Endothelial cell of umbilical vein (primary cell): ENCODE results near the gene COL15A1. TPM values are rescaled to one million over a fixed set of nuclear protein-coding genes. Genes with fewer than 3 reads are reported as not detected.
"Not testable (repeated sequence)": the region's sequence is repeated elsewhere in the genome, so short reads cannot be mapped to it uniquely, and the experiment has no call there.

Experiments
- BruUV-seq: library from RNA; stranded (reverse); fragments of 400-500 nt; replicated peaks from 2 replicates; lab custom pipeline; 2021; lab: Mats Ljungman, UMichigan
- CTCF ChIA-PET: fragments of 300-600, 350-600 bp; sonication (Branson Sonifier 250); formaldehyde crosslinking; loops from one replicate; lab custom pipeline; 2021; ENCODE audit warnings: antibody characterized with exemption, inconsistent platforms; lab: Charles Lee
- POLR2A ChIA-PET: fragments of 300-600, 350-600 bp; sonication (Branson Sonifier 250); formaldehyde crosslinking; loops from one replicate; lab custom pipeline; 2021; ENCODE audit warnings: antibody characterized with exemption, inconsistent platforms; lab: Charles Lee
- DNase-seq: peaks from one replicate; pipeline ENCODE4 v3.0.0-alpha.2; 2011; ENCODE audit warnings: low read depth, low spot score
- FAIRE-seq: peaks from 2 replicates; lab custom pipeline; 2011; peaks lifted over from hg19 to GRCh38; lab: Jason Lieb, UNC
- H2AFZ ChIP-seq: 2 replicates; pipeline ENCODE4 v1.6.0; 2012; ENCODE audit warnings: low read depth, low read length, control low read depth, inconsistent platforms
- H3K27ac ChIP-seq: 2 replicates; pipeline ENCODE4 v1.5.1; 2011; ENCODE audit warnings: low read depth, mild to moderate bottlenecking, control low read depth, low read length, moderate library complexity; ENCODE audit not compliant: insufficient read depth
- H3K27me3 ChIP-seq, 2 experiments: 2 replicates each; pipeline versions ENCODE4 v1.6.0 to v1.6.1; 2011; ENCODE audit warnings: low read length in 2 of 2, mixed read lengths in 1 of 2; ENCODE audit not compliant: control insufficient read depth in 2 of 2, insufficient read depth in 2 of 2
- H3K36me3 ChIP-seq, 2 experiments: 2 replicates in 1 of 2; 3 replicates in 1 of 2; pipeline ENCODE4 v1.5.1; 2011; ENCODE audit warnings: low read length in 2 of 2, mild to moderate bottlenecking in 1 of 2, moderate library complexity in 1 of 2; ENCODE audit not compliant: control insufficient read depth in 2 of 2, insufficient read depth in 2 of 2; ENCODE audit errors: extremely low read depth in 1 of 2
- H3K4me1 ChIP-seq: 3 replicates; pipeline ENCODE4 v1.5.1; 2011; ENCODE audit warnings: mild to moderate bottlenecking, low read length; ENCODE audit not compliant: control insufficient read depth, insufficient read depth; ENCODE audit errors: extremely low read depth
- H3K4me2 ChIP-seq: 2 replicates; pipeline ENCODE4 v1.6.1; 2011; ENCODE audit warnings: low read length, control low read depth, mixed read lengths; ENCODE audit not compliant: insufficient read depth
- H3K4me3 ChIP-seq, 3 experiments: fragments of 200-600 bp in 1 of 3; sonication (generic), shearing (Covaris generic) in 1 of 3; replicated peaks in 1 of 3; 2 replicates each; pipeline ENCODE4 v1.5.1; 2011 to 2016; ENCODE audit warnings: control low read depth in 3 of 3, low read length in 3 of 3, mild to moderate bottlenecking in 2 of 3, inconsistent platforms in 1 of 3, low read depth in 1 of 3, moderate library complexity in 1 of 3; ENCODE audit not compliant: insufficient read depth in 1 of 3
- H3K79me2 ChIP-seq: 2 replicates; pipeline ENCODE4 v1.6.0; 2012; ENCODE audit warnings: low read length, inconsistent platforms; ENCODE audit not compliant: control insufficient read depth, insufficient read depth
- H3K9ac ChIP-seq: replicated peaks from 2 replicates; pipeline ENCODE3; 2011; ENCODE audit warnings: low read length, control low read depth; ENCODE audit not compliant: insufficient read depth; ENCODE audit errors: extremely low read depth
- H3K9me1 ChIP-seq: replicated peaks from 3 replicates; pipeline ENCODE4 v1.6.0; 2011; ENCODE audit warnings: mild to moderate bottlenecking, low read length; ENCODE audit not compliant: control insufficient read depth, insufficient read depth; ENCODE audit errors: extremely low read depth
- H3K9me3 ChIP-seq: replicated peaks from 2 replicates; pipeline ENCODE4 v1.5.1; 2012; ENCODE audit warnings: low read length, inconsistent platforms; ENCODE audit not compliant: control insufficient read depth, insufficient read depth
- H4K20me1 ChIP-seq: replicated peaks from 2 replicates; pipeline ENCODE3; 2011; ENCODE audit warnings: mild to moderate bottlenecking, low read length; ENCODE audit not compliant: control insufficient read depth, insufficient read depth; ENCODE audit errors: extremely low read depth
- CTCF ChIP-seq, 2 donors: IDR thresholded peaks; 1 replicate in 1 of 2; 2 replicates in 1 of 2; pipeline ENCODE4 v1.5.1; 2011; ENCODE audit warnings: low read length in 2 of 2, mild to moderate bottlenecking in 2 of 2, moderate library complexity in 2 of 2, control low read depth in 1 of 2, inconsistent platforms in 1 of 2, low read depth in 1 of 2; ENCODE audit not compliant: insufficient read depth in 1 of 2; ENCODE audit errors: extremely low read depth in 1 of 2
- EZH2 ChIP-seq: IDR thresholded peaks from 2 replicates; pipeline ENCODE4 v1.6.1; 2012; ENCODE audit warnings: borderline replicate concordance, low read depth, mild to moderate bottlenecking, moderate library complexity, low read length, inconsistent platforms; ENCODE audit not compliant: severe bottlenecking
- FOS ChIP-seq: IDR thresholded peaks from 2 replicates; pipeline ENCODE4 v1.6.1; 2011; ENCODE audit warnings: mild to moderate bottlenecking, low read length, moderate library complexity, borderline replicate concordance; ENCODE audit not compliant: insufficient read depth
- GATA2 ChIP-seq: IDR thresholded peaks from 2 replicates; pipeline ENCODE4 v1.7.0; 2011; ENCODE audit warnings: low read depth, mild to moderate bottlenecking, moderate library complexity, mixed read lengths, low read length; ENCODE audit not compliant: insufficient read length, insufficient read depth
- JUN ChIP-seq: IDR thresholded peaks from 2 replicates; pipeline ENCODE4 v1.6.1; 2011; ENCODE audit warnings: borderline replicate concordance, low read depth; ENCODE audit not compliant: insufficient read length, insufficient read depth
- MAX ChIP-seq: IDR thresholded peaks from 2 replicates; pipeline ENCODE4 v1.6.1; 2011; ENCODE audit not compliant: insufficient read depth, insufficient read length
- MYC ChIP-seq: IDR thresholded peaks from one replicate; pipeline ENCODE4 v1.6.1; 2011; ENCODE audit warnings: mild to moderate bottlenecking, low read depth, low read length
- POLR2A ChIP-seq: IDR thresholded peaks from 2 replicates; pipeline ENCODE4 v1.6.1; 2012; ENCODE audit warnings: low read depth, mild to moderate bottlenecking, control low read depth, low read length
- POLR2AphosphoS5 ChIP-seq: IDR thresholded peaks from 2 replicates; pipeline ENCODE4 v1.6.1; 2012; ENCODE audit warnings: low read depth, mild to moderate bottlenecking, control low read depth, low read length, moderate library complexity; ENCODE audit not compliant: insufficient read depth
- dilution Hi-C: fragments of 300-500 bp; cut with MboI; formaldehyde crosslinking; loops from one replicate; pipeline ENCODE4 v1.15.0; 2019; ENCODE audit warnings: low sequenced_read_pairs; ENCODE audit not compliant: extremely low pct_ligation_motif_present
- intact Hi-C: fragments of 100-400 bp; cut with micrococcal nuclease; formaldehyde crosslinking; loops from one replicate; pipeline ENCODE4 v1.10.0; 2022
- polyA plus RNA-seq, 4 experiments: library from polyadenylated mRNA; depleted of rRNA in 3 of 4; stranded (reverse) in 3 of 4; unstranded in 1 of 4; fragments of >200 nt; gene quantifications; 2 replicates each; pipeline versions ENCODE4 v1.2.1 to v1.2.3, GENCODE V29; 2011 to 2012; ENCODE audit warnings: missing spikeins in 1 of 4
- total RNA-seq: library from RNA; stranded (reverse); gene quantifications from 2 replicates; pipeline ENCODE4 v1.2.3, GENCODE V29; 2021

The COL15A1 gene
- total and polyA plus RNA-seq, 2 donors (not counting 3 experiments of a cell fraction or from before 2014, with no cell fraction given), result not detected

GRCh38 chr9:99099806-99100585 is 156.3 kb downstream of the COL15A1 start:
- CTCF ChIA-PET, DNase-seq, H3K9me3 ChIP-seq, H3K4me3 ChIP-seq, H3K36me3 ChIP-seq, H3K9me1 ChIP-seq, POLR2A ChIA-PET, H3K79me2 ChIP-seq, H3K27ac ChIP-seq, FAIRE-seq, H3K4me1 ChIP-seq, dilution Hi-C loops, intact Hi-C loops, H3K9ac ChIP-seq, H4K20me1 ChIP-seq, H2AFZ ChIP-seq, H3K4me2 ChIP-seq, BruUV-seq: not testable (repeated sequence)
- peaks cover 4 to 15% of the 10 kb centered on the region in 2 experiments for H3K27me3 ChIP-seq

DNA sequence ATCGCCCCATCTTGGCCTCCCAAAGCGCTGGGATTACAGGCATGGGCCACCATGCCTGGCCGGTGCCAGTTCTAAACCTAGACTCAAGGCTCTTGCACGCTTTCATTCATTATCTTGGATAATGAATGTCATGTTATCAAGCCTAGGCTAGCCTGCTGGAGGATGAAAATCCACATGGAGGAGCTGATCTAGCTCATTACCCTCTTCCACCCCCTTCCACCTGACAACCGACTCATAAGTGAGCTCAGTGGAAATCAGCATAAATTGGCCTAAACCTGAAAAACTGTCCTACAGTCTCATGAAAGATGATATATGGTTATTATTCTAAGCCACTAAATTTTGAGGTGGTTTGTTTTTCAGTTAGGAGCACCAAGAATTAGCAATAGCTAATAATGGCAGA is 157.6 kb downstream of the COL15A1 start:
- ChIA-PET CTCF (no interaction called here), POLR2A (no interaction called here)
- H3K4me3 ChIP-seq, result no peak overlapping the region
- no peaks in the 10 kb centered on the region for H3K9me1 ChIP-seq
- no peaks in the 10 kb centered on the region for H3K79me2 ChIP-seq
- intact Hi-C loops (no loop called here), dilution Hi-C loops (no loop called here)
- no peaks in the 10 kb centered on the region for H3K36me3 ChIP-seq
- peaks cover 12% of the 10 kb centered on the region for H3K4me1 ChIP-seq
- H2AFZ ChIP-seq, result no peak overlapping the region
- H3K27me3 ChIP-seq, result peaks cover 4 to 10% of the 10 kb centered on the region in 2 experiments
- no peak overlapping the region for H3K4me2 ChIP-seq
- TF ChIP-seq JUN (no peak), GATA2 (no peak), POLR2A (no peak), MYC (no peak), EZH2 (no peak), FOS (no peak), CTCF (IDR thresholded peaks at IDR 0.05; ENCODE audit: extremely low read depth in 1 of 2, insufficient read depth in 1 of 2, low read depth in 1 of 2, low read length in 2 of 2) (no peak), MAX (no peak), POLR2AphosphoS5 (no peak)
- H3K27ac ChIP-seq, result no peak overlapping the region
- FAIRE-seq (no peak), DNase-seq (no peak)
- no TSS peak for BruUV-seq
- no peak overlapping the region for H3K9ac ChIP-seq
- no peaks in the 10 kb centered on the region for H3K9me3 ChIP-seq
- no peaks in the 10 kb centered on the region for H4K20me1 ChIP-seq
